K562 (cell line): Measurements from ENCODE around the gene CPNE1. TPM values are rescaled to one million over a fixed set of nuclear protein-coding genes. Genes with fewer than 3 reads are reported as not detected.

ENCODE experiments used
- ELF2 ChIP-seq: fragments of 250-450 bp; sonication (Bioruptor Pico); IDR thresholded peaks from 2 replicates; pipeline ENCODE4 v1.5.0; 2021; ENCODE audit warnings: mild to moderate bottlenecking
- HNRNPL ChIP-seq: fragments of 200-400 bp; formaldehyde crosslinking; IDR thresholded peaks from 2 replicates; pipeline ENCODE4 v1.6.1; 2017; ENCODE audit warnings: low read depth, mild to moderate bottlenecking, low read length
- JUND ChIP-seq, 2 experiments: IDR thresholded peaks; 2 replicates in 1 of 2; 3 replicates in 1 of 2; pipeline ENCODE4 v1.6.1; 2011; ENCODE audit warnings: borderline replicate concordance in 2 of 2, low read depth in 2 of 2, low read length in 2 of 2, improper control_type of control experiment in 1 of 2, missing biosample characterization in 1 of 2, missing genetic modification characterization in 1 of 2, missing genetic modification reagents in 1 of 2
- KDM2B ChIP-seq: fragments of 250-450 bp; sonication (Bioruptor Pico); IDR thresholded peaks from 2 replicates; pipeline ENCODE4 v1.8.0; 2021; ENCODE audit warnings: mild to moderate bottlenecking, moderate library complexity
- MAZ ChIP-seq, 2 experiments: fragments of 450-650 bp in 1 of 2; sonication (generic) in 1 of 2; formaldehyde crosslinking; IDR thresholded peaks in 1 of 2; conservative IDR thresholded peaks in 1 of 2; 2 replicates each; pipeline versions ENCODE4 v1.4.0 to v1.5.0; 2020; ENCODE audit warnings: mild to moderate bottlenecking in 1 of 2, missing genetic modification reagents in 1 of 2
- MED1 ChIP-seq: sonication (generic); formaldehyde crosslinking; IDR thresholded peaks from 2 replicates; pipeline ENCODE4 v1.8.1; 2023; ENCODE audit warnings: missing genetic modification reagents, borderline replicate concordance
- PCBP1 ChIP-seq: fragments of 200-400 bp; formaldehyde crosslinking; IDR thresholded peaks from 2 replicates; pipeline ENCODE4 v1.6.1; 2018; ENCODE audit warnings: mild to moderate bottlenecking, low read depth, low read length; ENCODE audit not compliant: poor library complexity, severe bottlenecking
- PCBP2 ChIP-seq: fragments of 200-400 bp; formaldehyde crosslinking; IDR thresholded peaks from 2 replicates; pipeline ENCODE4 v1.6.1; 2018; ENCODE audit warnings: low read length, low read depth, mild to moderate bottlenecking, moderate library complexity; ENCODE audit not compliant: poor library complexity, severe bottlenecking
- PHB ChIP-seq: fragments of 250-450 bp; sonication (Bioruptor Pico); IDR thresholded peaks from 2 replicates; pipeline ENCODE4 v1.5.0; 2021
- POLR2AphosphoS5 ChIP-seq: IDR thresholded peaks from 2 replicates; pipeline ENCODE4 v1.6.1; 2011; ENCODE audit warnings: mild to moderate bottlenecking, low read depth, low read length, moderate library complexity; ENCODE audit not compliant: control insufficient read depth, insufficient read depth
- SMAD4 ChIP-seq: fragments of 250-450 bp; sonication (Bioruptor Pico); conservative IDR thresholded peaks from 2 replicates; pipeline ENCODE4 v1.8.0; 2021; ENCODE audit warnings: inconsistent platforms, mild to moderate bottlenecking, moderate library complexity
- SMC3 ChIP-seq: conservative IDR thresholded peaks from 2 replicates; pipeline ENCODE4 v1.6.1; 2011; ENCODE audit warnings: low read depth, low read length, improper control_type of control experiment; ENCODE audit not compliant: insufficient read depth
- SREBF2 ChIP-seq: sonication (generic); formaldehyde crosslinking; IDR thresholded peaks from 2 replicates; pipeline ENCODE4 v1.4.0; 2020; ENCODE audit warnings: mild to moderate bottlenecking, missing genetic modification reagents
- TAL1 ChIP-seq: fragments of 450-650 bp; IDR thresholded peaks from 2 replicates; pipeline ENCODE4 v1.6.1; 2016; ENCODE audit warnings: mild to moderate bottlenecking
- THRAP3 ChIP-seq: fragments of 450-650 bp; IDR thresholded peaks from 2 replicates; pipeline ENCODE4 v1.6.1; 2016; ENCODE audit warnings: mild to moderate bottlenecking, inconsistent platforms, borderline replicate concordance
- TRIM28 ChIP-seq: fragments of 450-650 bp; IDR thresholded peaks from 2 replicates; pipeline ENCODE4 v1.6.1; 2017
- XRCC5 ChIP-seq: fragments of 200-400 bp; formaldehyde crosslinking; IDR thresholded peaks from 2 replicates; pipeline ENCODE4 v1.6.1; 2017; ENCODE audit warnings: low read depth, mild to moderate bottlenecking, low read length
- ZBTB1 ChIP-seq: sonication (generic); formaldehyde crosslinking; IDR thresholded peaks from 2 replicates; pipeline ENCODE4 v1.8.1; 2023; ENCODE audit warnings: missing genetic modification reagents, low read depth, mild to moderate bottlenecking, borderline replicate concordance
- ZNF134 ChIP-seq: fragments of 250-450 bp; sonication (Bioruptor Pico); conservative IDR thresholded peaks from 2 replicates; pipeline ENCODE4 v1.4.0; 2020
- ZNF146 ChIP-seq: IDR thresholded peaks from one replicate; pipeline ENCODE4 v1.6.1; 2018; ENCODE audit warnings: missing compliant biosample characterization; ENCODE audit not compliant: unreplicated experiment
- ZNF274 ChIP-seq: IDR thresholded peaks from 2 replicates; pipeline ENCODE4 v1.6.1; 2011; ENCODE audit warnings: low read depth, mild to moderate bottlenecking, low read length, moderate library complexity, borderline replicate concordance
- ZNF586 ChIP-seq: fragments of 450-650 bp; formaldehyde crosslinking; conservative IDR thresholded peaks from 2 replicates; pipeline ENCODE4 v1.4.0; 2020; ENCODE audit warnings: mild to moderate bottlenecking, moderate library complexity
- polyA plus RNA-seq, 8 experiments: library from polyadenylated mRNA; depleted of rRNA in 4 of 8; stranded (reverse) in 5 of 8; unstranded in 3 of 8; fragments of >200 nt; fragmentation: Nextera tagmentation in 2 of 8; fragmentation: Illumina TruSeq in 1 of 8; extraction: Ambion mirVana in 2 of 8; extraction: Trizol in 1 of 8; gene quantifications; 2 replicates each; pipeline versions ENCODE4 v1.2.1 to v1.2.3, GENCODE V29; 2011 to 2014; ENCODE audit warnings: inconsistent platforms in 1 of 8, missing spikeins in 1 of 8
- total RNA-seq, 7 experiments: library from RNA; depleted of rRNA in 6 of 7; stranded (reverse); fragments of >200 nt in 6 of 7; fragmentation: Illumina TruSeq in 2 of 7; extraction: Trizol in 2 of 7; gene quantifications; 2 replicates each; pipeline versions ENCODE4 v1.2.1 to v1.2.3, GENCODE V29; 2011 to 2021; ENCODE audit warnings: low replicate concordance in 1 of 7
- TF ChIP-seq, protein P1 (sequence below): fragments of 250-450 bp; sonication (Bioruptor Pico); IDR thresholded peaks from 2 replicates; pipeline ENCODE4 v1.8.0; 2022; ENCODE audit warnings: inconsistent platforms
- TF ChIP-seq, protein P2 (sequence below), 3 experiments: fragments of 200-800 bp in 1 of 3; sonication (Bioruptor generic) in 1 of 3; sonication (generic) in 1 of 3; formaldehyde crosslinking in 1 of 3; IDR thresholded peaks; 2 replicates each; pipeline versions ENCODE4 v1.6.1 to v1.8.0; 2016 to 2022; ENCODE audit warnings: mild to moderate bottlenecking in 2 of 3, missing compliant biosample characterization in 2 of 3, missing genetic modification characterization in 2 of 3, missing genetic modification reagents in 1 of 3

CPNE1 gene
- total and polyA plus RNA-seq, 9 of the 15 experiments (the other 6 are each of a cell fraction or from before 2014, with no cell fraction given): 42.1 to 102 (median 56.0) TPM

DNA sequence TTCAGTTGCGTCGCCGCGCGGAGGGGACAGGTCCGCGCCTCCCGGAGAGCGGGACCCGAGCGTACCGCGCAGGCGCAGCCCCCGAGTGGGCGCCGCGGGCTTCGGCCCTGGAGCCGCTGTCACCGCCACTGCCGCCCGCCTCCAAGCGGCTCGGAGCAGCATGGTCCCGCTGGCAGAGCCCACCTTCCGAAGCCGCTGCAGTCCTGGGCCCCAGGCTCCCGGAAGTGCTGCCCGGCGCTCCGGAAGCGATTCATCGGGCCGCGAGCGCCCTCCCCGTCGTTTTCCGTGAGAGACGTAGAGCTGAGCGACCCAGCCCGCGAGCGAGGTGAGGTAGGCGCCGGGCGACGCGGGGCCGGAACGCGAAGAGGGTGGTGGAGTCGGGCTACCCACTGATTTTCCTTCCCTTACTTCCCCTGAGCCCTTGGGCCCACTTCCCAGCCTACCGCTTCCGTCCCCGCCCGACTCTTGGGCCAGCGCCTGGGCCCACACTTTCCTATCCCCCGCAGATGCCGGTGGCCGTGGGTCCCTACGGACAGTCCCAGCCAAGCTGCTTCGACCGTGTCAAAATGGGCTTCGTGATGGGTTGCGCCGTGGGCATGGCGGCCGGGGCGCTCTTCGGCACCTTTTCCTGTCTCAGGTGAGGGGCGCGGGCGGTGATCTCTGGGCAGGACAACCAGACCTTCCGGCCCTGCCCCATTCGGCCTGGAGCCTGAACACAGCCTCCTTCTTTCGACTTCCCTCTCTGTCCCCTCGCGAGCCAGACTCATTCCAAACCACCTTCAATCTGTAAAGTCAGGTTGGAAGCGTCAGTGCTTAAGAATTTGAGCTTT is 34.6 kb upstream of the CPNE1 start, which contains the start of the genes NFS1 and ROMO1 (continued):
- TF ChIP-seq SMAD4 (CRISPR knock-in tag) (no peak), ZNF134 (CRISPR knock-in tag) (no peak), ZNF274 (no peak), MED1 (CRISPR knock-in tag) (no peak), POLR2AphosphoS5 (peak; percentile 74; the same call in 1 of the 2 replicates), HNRNPL (no peak), THRAP3 (no peak), ELF2 (CRISPR knock-in tag) (0 out of 2 replicates have a peak, but pooled peaks have one; percentile 34), TRIM28 (no peak), PCBP2 (no peak), JUND (IDR thresholded peaks at IDR 0.05; ENCODE audit: borderline replicate concordance, low read depth, low read length) (peak; percentile 47), JUND (tag; IDR thresholded peaks at IDR 0.05; ENCODE audit: borderline replicate concordance, low read depth, low read length) (no peak), PCBP1 (peak; percentile 54), SMC3 (0 out of 2 replicates have a peak, but pooled peaks have one; percentile 4), XRCC5 (0 out of 2 replicates have a peak, but pooled peaks have one; percentile 35), TAL1 (no peak), KDM2B (no peak), SREBF2 (CRISPR knock-in tag) (no peak), ZNF146 (no peak), ZNF586 (no peak), MAZ (CRISPR knock-in tag; conservative IDR thresholded peaks at IDR 0.05 in 1 of 2, IDR thresholded peaks at IDR 0.05 in 1 of 2) (peak; percentile 91 to 92), PHB (no peak; the same call in 1 of the 2 replicates), ZBTB1 (CRISPR knock-in tag) (0 out of 2 replicates have a peak, but pooled peaks have one; percentile 24)
- TF ChIP-seq, protein P1, sequence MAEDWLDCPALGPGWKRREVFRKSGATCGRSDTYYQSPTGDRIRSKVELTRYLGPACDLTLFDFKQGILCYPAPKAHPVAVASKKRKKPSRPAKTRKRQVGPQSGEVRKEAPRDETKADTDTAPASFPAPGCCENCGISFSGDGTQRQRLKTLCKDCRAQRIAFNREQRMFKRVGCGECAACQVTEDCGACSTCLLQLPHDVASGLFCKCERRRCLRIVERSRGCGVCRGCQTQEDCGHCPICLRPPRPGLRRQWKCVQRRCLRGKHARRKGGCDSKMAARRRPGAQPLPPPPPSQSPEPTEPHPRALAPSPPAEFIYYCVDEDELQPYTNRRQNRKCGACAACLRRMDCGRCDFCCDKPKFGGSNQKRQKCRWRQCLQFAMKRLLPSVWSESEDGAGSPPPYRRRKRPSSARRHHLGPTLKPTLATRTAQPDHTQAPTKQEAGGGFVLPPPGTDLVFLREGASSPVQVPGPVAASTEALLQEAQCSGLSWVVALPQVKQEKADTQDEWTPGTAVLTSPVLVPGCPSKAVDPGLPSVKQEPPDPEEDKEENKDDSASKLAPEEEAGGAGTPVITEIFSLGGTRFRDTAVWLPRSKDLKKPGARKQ (CRISPR knock-in tag): no peak
- TF ChIP-seq, protein P2, sequence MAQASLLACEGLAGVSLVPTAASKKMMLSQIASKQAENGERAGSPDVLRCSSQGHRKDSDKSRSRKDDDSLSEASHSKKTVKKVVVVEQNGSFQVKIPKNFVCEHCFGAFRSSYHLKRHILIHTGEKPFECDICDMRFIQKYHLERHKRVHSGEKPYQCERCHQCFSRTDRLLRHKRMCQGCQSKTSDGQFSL (CRISPR knock-in tag; IDR thresholded peaks at IDR 0.05): no peak
- TF ChIP-seq, protein P2 (tag; IDR thresholded peaks at IDR 0.05): no peak
